IMR-90 (cell line): ENCODE measurements around the gene ATP10D. TPM values are rescaled to one million over a fixed set of nuclear protein-coding genes. Genes with fewer than 3 reads are reported as not detected.
A peak's percentile ranks its signal among the peaks of the same experiment; 100 is the strongest.

Source experiments
- ATAC-seq: fragments of 200-7000 bp; cut with Tn5 transposase; 2 replicates; pipeline ENCODE4 v1.9.1; 2020; ENCODE audit warnings: low read depth, mild to moderate bottlenecking, moderate library complexity
- BruUV-seq: library from RNA; stranded (reverse); fragments of 400-500 nt; replicated peaks from 2 replicates; lab custom pipeline; 2021; lab: Mats Ljungman, UMichigan
- CTCF ChIA-PET: fragments of 300-600 bp; formaldehyde crosslinking; extraction: SDS; loops from one replicate; lab custom pipeline; 2021; ENCODE audit warnings: antibody characterized with exemption; lab: Yijun Ruan, JAX
- POLR2A ChIA-PET: fragments of 300-600 bp; sonication (Branson Sonifier 250); formaldehyde crosslinking; loops from one replicate; lab custom pipeline; 2022; ENCODE audit warnings: antibody characterized with exemption; ENCODE audit not compliant: unreplicated experiment; lab: Charles Lee
- DNase-seq: peaks from one replicate; pipeline ENCODE4 v3.0.0; 2013
- H2AFZ ChIP-seq: replicated peaks from 2 replicates; pipeline ENCODE3; 2013; ENCODE audit warnings: low read length, mild to moderate bottlenecking; ENCODE audit not compliant: poor library complexity
- H2AK5ac ChIP-seq: 2 replicates; pipeline ENCODE4 v1.6.1; 2013; ENCODE audit warnings: low read depth, low read length, inconsistent platforms
- H2AK9ac ChIP-seq: replicated peaks from 2 replicates; pipeline ENCODE3; 2013; ENCODE audit warnings: mild to moderate bottlenecking, low read depth, low read length, moderate library complexity; ENCODE audit not compliant: poor library complexity
- H2BK120ac ChIP-seq: 2 replicates; pipeline ENCODE4 v1.6.1; 2013; ENCODE audit warnings: low read depth, low read length, inconsistent platforms
- H2BK15ac ChIP-seq: 3 replicates; pipeline ENCODE4 v1.6.1; 2013; ENCODE audit warnings: low read depth, low read length, inconsistent platforms
- H2BK20ac ChIP-seq: 2 replicates; pipeline ENCODE4 v1.6.1; 2013; ENCODE audit warnings: low read depth, mild to moderate bottlenecking, inconsistent platforms, low read length, moderate library complexity
- H2BK5ac ChIP-seq: 2 replicates; pipeline ENCODE4 v1.6.1; 2013; ENCODE audit warnings: mild to moderate bottlenecking, low read depth, low read length, inconsistent platforms; ENCODE audit not compliant: poor library complexity, severe bottlenecking
- H3K14ac ChIP-seq: replicated peaks from 2 replicates; pipeline ENCODE4 v1.6.1; 2013; ENCODE audit warnings: low read depth, low read length, inconsistent platforms
- H3K18ac ChIP-seq: 2 replicates; pipeline ENCODE4 v1.6.1; 2013; ENCODE audit warnings: low read depth, low read length, control low read depth
- H3K23ac ChIP-seq: 2 replicates; pipeline ENCODE4 v1.6.1; 2013; ENCODE audit warnings: low read depth, low read length, inconsistent platforms
- H3K27ac ChIP-seq: 2 replicates; pipeline ENCODE4 v1.5.1; 2013; ENCODE audit warnings: mild to moderate bottlenecking, control low read depth, low read length; ENCODE audit not compliant: insufficient read depth
- H3K27me3 ChIP-seq: 2 replicates; pipeline ENCODE4 v1.6.1; 2013; ENCODE audit warnings: low read length; ENCODE audit not compliant: control insufficient read depth, insufficient read depth
- H3K36me3 ChIP-seq: 2 replicates; pipeline ENCODE4 v1.6.1; 2013; ENCODE audit warnings: low read length, mixed read lengths; ENCODE audit not compliant: control insufficient read depth, insufficient read depth
- H3K4ac ChIP-seq: 2 replicates; pipeline ENCODE4 v1.6.1; 2013; ENCODE audit warnings: low read depth, low read length, inconsistent platforms
- H3K4me1 ChIP-seq: 2 replicates; pipeline ENCODE4 v1.6.1; 2013; ENCODE audit warnings: low read length, mixed read lengths; ENCODE audit not compliant: control insufficient read depth, insufficient read depth
- H3K4me2 ChIP-seq: 2 replicates; pipeline ENCODE4 v1.6.1; 2013; ENCODE audit warnings: low read depth, mild to moderate bottlenecking, control low read depth, low read length, moderate library complexity
- H3K4me3 ChIP-seq: 2 replicates; pipeline ENCODE4 v1.5.1; 2013; ENCODE audit warnings: low read depth, mild to moderate bottlenecking, control low read depth, low read length, moderate library complexity; ENCODE audit not compliant: insufficient read depth
- H3K56ac ChIP-seq: 2 replicates; pipeline ENCODE4 v1.6.1; 2013; ENCODE audit warnings: low read length, inconsistent platforms; ENCODE audit not compliant: insufficient read depth; ENCODE audit errors: extremely low read depth
- H3K79me1 ChIP-seq, 2 experiments: 2 replicates each; pipeline ENCODE4 v1.6.1; 2013; ENCODE audit warnings: low read length in 2 of 2, inconsistent platforms in 1 of 2, low read depth in 1 of 2
- H3K9ac ChIP-seq: 2 replicates; pipeline ENCODE4 v1.6.1; 2013; ENCODE audit warnings: low read depth, low read length, control low read depth
- H3K9me1 ChIP-seq: 2 replicates; pipeline ENCODE4 v1.6.1; 2013; ENCODE audit warnings: low read length, inconsistent platforms; ENCODE audit not compliant: insufficient read depth
- H3K9me3 ChIP-seq: 2 replicates; pipeline ENCODE4 v1.6.1; 2013; ENCODE audit warnings: low read length; ENCODE audit not compliant: control insufficient read depth, insufficient read depth
- H4K20me1 ChIP-seq: 2 replicates; pipeline ENCODE4 v1.6.1; 2013; ENCODE audit warnings: low read length, inconsistent platforms; ENCODE audit not compliant: insufficient read depth
- H4K5ac ChIP-seq: 2 replicates; pipeline ENCODE4 v1.6.1; 2013; ENCODE audit warnings: mild to moderate bottlenecking, low read depth, low read length, control low read depth
- H4K8ac ChIP-seq, 2 experiments: 2 replicates each; pipeline ENCODE4 v1.6.1; 2013; ENCODE audit warnings: low read depth in 2 of 2, low read length in 2 of 2, control low read depth in 1 of 2, inconsistent platforms in 1 of 2
- H4K91ac ChIP-seq: 2 replicates; pipeline ENCODE4 v1.6.1; 2013; ENCODE audit warnings: low read depth, low read length, inconsistent platforms; ENCODE audit not compliant: insufficient read depth
- BHLHE40 ChIP-seq: fragments of 150-350 bp; IDR thresholded peaks from 2 replicates; pipeline ENCODE4 v1.6.1; 2016; ENCODE audit warnings: mild to moderate bottlenecking, low read depth, low read length
- CEBPB ChIP-seq: IDR thresholded peaks from 2 replicates; pipeline ENCODE4 v1.6.1; 2012; ENCODE audit warnings: low read depth, low read length, improper control_type of control experiment
- CTCF ChIP-seq: conservative IDR thresholded peaks from 2 replicates; pipeline ENCODE4 v1.5.1; 2012; ENCODE audit warnings: mild to moderate bottlenecking, low read depth, low read length, improper control_type of control experiment
- ELK1 ChIP-seq: fragments of 150-350 bp; IDR thresholded peaks from 2 replicates; pipeline ENCODE4 v1.6.1; 2016; ENCODE audit warnings: low read depth, mild to moderate bottlenecking, low read length, moderate library complexity, borderline replicate concordance
- MAFK ChIP-seq: IDR thresholded peaks from 2 replicates; pipeline ENCODE4 v1.6.1; 2012; ENCODE audit warnings: low read depth, low read length, improper control_type of control experiment
- NFE2L2 ChIP-seq: fragments of 150-350 bp; IDR thresholded peaks from 2 replicates; pipeline ENCODE4 v1.6.1; 2016; ENCODE audit warnings: low read depth, mild to moderate bottlenecking, low read length
- RCOR1 ChIP-seq: IDR thresholded peaks from 2 replicates; pipeline ENCODE4 v1.6.1; 2012; ENCODE audit warnings: mild to moderate bottlenecking, low read length, improper control_type of control experiment; ENCODE audit not compliant: insufficient replicate concordance
- RFX5 ChIP-seq: IDR thresholded peaks from 2 replicates; pipeline ENCODE4 v1.8.0; 2012; ENCODE audit warnings: low read depth, mild to moderate bottlenecking, low read length, moderate library complexity
- WGBS, 2 experiments: methylation state at CpG; one replicate each; pipeline versions ENCODE4 v1.1.5 to v1.1.7; 2013; ENCODE audit warnings: missing lambda C conversion rate in 2 of 2; ENCODE audit not compliant: insufficient read length in 1 of 2; ENCODE audit errors: extremely low coverage in 2 of 2; 5-methylcytosine and 5-hydroxymethylcytosine counted together
- dilution Hi-C: fragments of 300-500 bp; cut with HindIII; formaldehyde crosslinking; loops from one replicate; pipeline ENCODE4 v1.14.3; 2018; ENCODE audit warnings: low sequenced_read_pairs; ENCODE audit not compliant: unreplicated experiment
- in situ Hi-C: fragments of 300-500 bp; cut with MboI; formaldehyde crosslinking; loops from 3 replicates; pipeline ENCODE4 v1.14.3; 2019; ENCODE audit warnings: low sequenced_read_pairs, inconsistent platforms, mixed read lengths
- intact Hi-C: fragments of 100-400 bp; cut with micrococcal nuclease; formaldehyde crosslinking; loops from 2 replicates; pipeline ENCODE4 v1.10.0; 2022
- polyA plus RNA-seq, 3 experiments: library from polyadenylated mRNA; depleted of rRNA; stranded (reverse); fragments of >200 nt; gene quantifications; 2 replicates each; pipeline ENCODE4 v1.2.3, GENCODE V29; 2012; ENCODE audit warnings: low replicate concordance in 1 of 3
- total RNA-seq: library from RNA; depleted of rRNA; stranded (reverse); fragments of >200 nt; gene quantifications from 2 replicates; pipeline ENCODE4 v1.2.3, GENCODE V29; 2012

Gene ATP10D
- total and polyA plus RNA-seq, 2 of the 4 experiments (the other 2 are of a cell fraction): 28.9 to 135 TPM

GRCh38 chr4:47533689-47534347 is 48.7 kb downstream of the ATP10D start:
- Histone ChIP-seq H3K56ac (no peak overlapping the region), H4K8ac (peak overlapping the region in 1 of 2 experiments; percentile 32; a peak in 2 of 4 replicates), H3K4me2 (no peak overlapping the region), H3K9ac (no peak overlapping the region), H2AK9ac (no peak overlapping the region), H3K27ac (no peak overlapping the region), H3K4ac (peak overlapping the region; percentile 64; the same call in 1 of the 2 replicates), H3K23ac (no peak overlapping the region; the same call in 1 of the 2 replicates), H4K91ac (no peak overlapping the region), H3K4me3 (no peak overlapping the region), H3K18ac (no peak overlapping the region; the same call in 1 of the 2 replicates), H3K79me1 (peaks cover 14 to 37% of the 10 kb centered on the region in 2 experiments), H4K5ac (no peak overlapping the region; the same call in 1 of the 2 replicates), H3K36me3 (peaks cover 5% of the 10 kb centered on the region), H3K9me1 (peaks cover 7% of the 10 kb centered on the region; the same call in 1 of the 2 replicates), H2BK20ac (peak overlapping the region; percentile 43; the same call in 1 of the 2 replicates), H3K9me3 (no peaks in the 10 kb centered on the region; the same call in 1 of the 2 replicates), H2BK5ac (peak overlapping the region; percentile 70), H2BK120ac (no peak overlapping the region), H2AFZ (no peak overlapping the region), H2BK15ac (no peak overlapping the region; the same call in 2 of the 3 replicates), H3K27me3 (no peaks in the 10 kb centered on the region), H3K14ac (no peak overlapping the region; the same call in 1 of the 2 replicates), H4K20me1 (no peaks in the 10 kb centered on the region), H2AK5ac (no peak overlapping the region), H3K4me1 (peaks cover 15% of the 10 kb centered on the region)
- intact Hi-C loops: loop anchor here (5.0 kb wide), 1 partner anchor 47 kb away; the partner anchor contains the start of gene ATP10D
- BruUV-seq: no TSS peak
- TF ChIP-seq CEBPB (no peak), CTCF (no peak), RCOR1 (no peak), ELK1 (no peak), RFX5 (no peak), NFE2L2 (no peak), MAFK (no peak), BHLHE40 (no peak)
- ATAC-seq (no peak), DNase-seq (peak; percentile 37)
- CTCF ChIA-PET: interaction anchor here (0.7 kb wide), 1 partner anchor 10 kb away, joined by 3 read pairs; no protein-coding TSS in a partner anchor
- in situ Hi-C loops: no loop called here
- no CpG with 5 or more reads among the region's 4 CpGs for WGBS, 2 experiments
- POLR2A ChIA-PET: no interaction called here
- dilution Hi-C loops: no loop called here
